Neural cell (in vitro differentiated cells): Measurements from ENCODE around the gene HOXA5. TPM values are rescaled to one million over a fixed set of nuclear protein-coding genes. Genes with fewer than 3 reads are reported as not detected.

Source experiments
- H2AFZ ChIP-seq: fragments of 200-600, 300-800 bp; sonication (generic), shearing (Covaris generic); 2 replicates; pipeline ENCODE4 v1.6.0; 2014; ENCODE audit warnings: low read depth, mild to moderate bottlenecking, antibody characterized with exemption, low read length, moderate library complexity
- H3F3A ChIP-seq: fragments of 200-600 bp; shearing (Covaris generic); 2 replicates; pipeline ENCODE4 v1.6.1; 2016; ENCODE audit warnings: mild to moderate bottlenecking, moderate library complexity, mixed read lengths, antibody characterized with exemption, low read length; ENCODE audit not compliant: insufficient read depth, poor library complexity, severe bottlenecking
- H3K27ac ChIP-seq: fragments of 200-600, 300-800 bp; sonication (generic), shearing (Covaris generic); 2 replicates; pipeline ENCODE4 v1.5.1; 2014; ENCODE audit warnings: mild to moderate bottlenecking, low read length, moderate library complexity
- H3K27me3 ChIP-seq: fragments of 300-800, 200-600 bp; sonication (generic), shearing (Covaris generic); 2 replicates; pipeline ENCODE4 v1.6.0; 2014; ENCODE audit warnings: mild to moderate bottlenecking, low read depth, low read length, moderate library complexity; ENCODE audit not compliant: insufficient read depth
- H3K36me3 ChIP-seq: fragments of 300-800, 200-600 bp; sonication (generic), shearing (Covaris generic); 2 replicates; pipeline ENCODE4 v1.5.1; 2014; ENCODE audit warnings: mild to moderate bottlenecking, antibody characterized with exemption, low read length, moderate library complexity; ENCODE audit not compliant: insufficient read depth
- H3K4me2 ChIP-seq: fragments of 300-800, 200-600 bp; sonication (generic), shearing (Covaris generic); 2 replicates; pipeline ENCODE4 v1.6.0; 2014; ENCODE audit warnings: mild to moderate bottlenecking, low read length
- H3K4me3 ChIP-seq: fragments of 300-800, 200-600 bp; sonication (generic), shearing (Covaris generic); 2 replicates; pipeline ENCODE4 v1.5.1; 2014; ENCODE audit warnings: mild to moderate bottlenecking, low read length, moderate library complexity
- H3K79me2 ChIP-seq: fragments of 200-600 bp; shearing (Covaris generic); replicated peaks from 2 replicates; pipeline ENCODE4 v1.6.0; 2014; ENCODE audit warnings: mild to moderate bottlenecking, low read length, moderate library complexity; ENCODE audit not compliant: insufficient read depth
- H3K9ac ChIP-seq: fragments of 300-800, 200-600 bp; sonication (generic), shearing (Covaris generic); 2 replicates; pipeline ENCODE4 v1.6.1; 2016; ENCODE audit warnings: mild to moderate bottlenecking, low read length, mixed read lengths
- H3K9me2 ChIP-seq: fragments of 200-600 bp; shearing (Covaris generic); 2 replicates; pipeline ENCODE4 v1.6.1; 2016; ENCODE audit warnings: mild to moderate bottlenecking, low read length, mixed read lengths; ENCODE audit not compliant: insufficient read depth
- H3K9me3 ChIP-seq: fragments of 200-600, 300-800 bp; sonication (generic), shearing (Covaris generic); 2 replicates; pipeline ENCODE4 v1.6.1; 2016; ENCODE audit warnings: mild to moderate bottlenecking, mixed run types, low read length, moderate library complexity, mixed read lengths
- H4K20me1 ChIP-seq: fragments of 200-600 bp; shearing (Covaris generic); 2 replicates; pipeline ENCODE4 v1.6.1; 2016; ENCODE audit warnings: mild to moderate bottlenecking, mixed run types; ENCODE audit not compliant: insufficient read depth
- EP300 ChIP-seq: fragments of 450-650 bp; conservative IDR thresholded peaks from 2 replicates; pipeline ENCODE4 v1.6.1; 2014; ENCODE audit warnings: antibody characterized with exemption, mild to moderate bottlenecking, moderate library complexity; ENCODE audit not compliant: poor library complexity, severe bottlenecking
- EZH2 ChIP-seq: fragments of 200-600, 300-800 bp; shearing (Covaris generic), sonication (generic); IDR thresholded peaks from 2 replicates; pipeline ENCODE4 v1.6.1; 2014; ENCODE audit warnings: antibody characterized with exemption, low read length, borderline replicate concordance, mild to moderate bottlenecking; ENCODE audit not compliant: insufficient read depth, poor library complexity, severe bottlenecking
- MXI1 ChIP-seq: fragments of 450-650 bp; conservative IDR thresholded peaks from 2 replicates; pipeline ENCODE4 v1.6.1; 2014; ENCODE audit warnings: antibody characterized with exemption, mild to moderate bottlenecking; ENCODE audit not compliant: poor library complexity, severe bottlenecking
- POLR2AphosphoS5 ChIP-seq: IDR thresholded peaks from 2 replicates; pipeline ENCODE4 v1.6.1; 2012
- RAD21 ChIP-seq: fragments of 450-650 bp; conservative IDR thresholded peaks from 2 replicates; pipeline ENCODE4 v1.6.1; 2014; ENCODE audit warnings: antibody characterized with exemption, mild to moderate bottlenecking, moderate library complexity
- SMC3 ChIP-seq: fragments of 450-650 bp; conservative IDR thresholded peaks from 2 replicates; pipeline ENCODE4 v1.6.1; 2014; ENCODE audit warnings: antibody characterized with exemption, mild to moderate bottlenecking, moderate library complexity; ENCODE audit not compliant: poor library complexity
- TAF1 ChIP-seq: IDR thresholded peaks from 2 replicates; pipeline ENCODE4 v1.6.1; 2012; ENCODE audit warnings: low read depth
- polyA plus RNA-seq: library from polyadenylated mRNA; depleted of rRNA; stranded (reverse); fragments of >200 nt; gene quantifications from 2 replicates; pipeline ENCODE4 v1.2.3, GENCODE V29; 2014
- TF ChIP-seq, protein P1 (sequence below): IDR thresholded peaks from 2 replicates; pipeline ENCODE4 v1.6.1; 2012; ENCODE audit warnings: borderline replicate concordance
- TF ChIP-seq, protein P2 (sequence below): fragments of 450-650 bp; IDR thresholded peaks from 2 replicates; pipeline ENCODE4 v1.5.1; 2014; ENCODE audit warnings: antibody characterized with exemption, mild to moderate bottlenecking, moderate library complexity; ENCODE audit not compliant: poor library complexity, severe bottlenecking

The HOXA5 gene
- polyA plus RNA-seq, 1 donor from 2014 or later = not detected

DNA sequence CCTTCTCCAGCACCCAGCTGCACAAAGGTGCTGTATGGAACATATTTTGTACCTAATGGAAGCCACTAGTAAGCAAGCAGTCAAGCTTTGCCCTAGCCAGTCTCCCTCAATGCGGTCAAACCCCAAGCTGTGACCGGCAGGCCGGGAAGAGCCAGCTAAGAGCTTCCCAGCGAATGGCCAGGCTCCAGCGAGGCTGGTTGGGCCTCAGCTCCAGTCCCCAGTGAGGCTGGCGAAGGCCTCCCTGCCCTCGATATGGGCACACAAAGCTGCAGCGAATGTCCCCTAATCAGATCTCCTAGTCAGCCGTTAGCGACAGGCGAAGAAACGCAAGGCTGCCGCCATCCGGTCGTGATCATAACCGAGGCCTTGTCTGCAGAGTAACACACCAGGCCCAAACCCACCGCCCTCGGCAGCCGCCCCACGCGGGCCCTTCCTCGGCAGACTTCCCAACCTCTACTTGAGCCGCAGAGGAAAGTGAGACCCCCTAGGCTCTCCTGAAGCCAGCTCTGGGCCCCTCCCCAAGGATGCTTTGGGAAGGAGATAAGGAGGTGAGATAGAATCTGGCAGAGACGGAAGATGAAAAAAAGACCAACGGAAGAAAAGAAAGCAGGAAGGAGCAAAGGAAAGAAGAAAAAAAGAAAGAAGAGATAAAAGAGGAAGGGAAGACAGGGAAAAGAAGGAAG, 24.9 kb upstream of the HOXA5 start:
- H3F3A ChIP-seq = no peaks in the 10 kb centered on the region
- H3K9me3 ChIP-seq = peaks cover 25% of the 10 kb centered on the region
- H3K4me3 ChIP-seq = no peak overlapping the region
- TF ChIP-seq EP300 (no peak), MXI1 (no peak), TAF1 (no peak), SMC3 (no peak), RAD21 (no peak), POLR2AphosphoS5 (no peak), EZH2 (no peak)
- TF ChIP-seq, protein P1, sequence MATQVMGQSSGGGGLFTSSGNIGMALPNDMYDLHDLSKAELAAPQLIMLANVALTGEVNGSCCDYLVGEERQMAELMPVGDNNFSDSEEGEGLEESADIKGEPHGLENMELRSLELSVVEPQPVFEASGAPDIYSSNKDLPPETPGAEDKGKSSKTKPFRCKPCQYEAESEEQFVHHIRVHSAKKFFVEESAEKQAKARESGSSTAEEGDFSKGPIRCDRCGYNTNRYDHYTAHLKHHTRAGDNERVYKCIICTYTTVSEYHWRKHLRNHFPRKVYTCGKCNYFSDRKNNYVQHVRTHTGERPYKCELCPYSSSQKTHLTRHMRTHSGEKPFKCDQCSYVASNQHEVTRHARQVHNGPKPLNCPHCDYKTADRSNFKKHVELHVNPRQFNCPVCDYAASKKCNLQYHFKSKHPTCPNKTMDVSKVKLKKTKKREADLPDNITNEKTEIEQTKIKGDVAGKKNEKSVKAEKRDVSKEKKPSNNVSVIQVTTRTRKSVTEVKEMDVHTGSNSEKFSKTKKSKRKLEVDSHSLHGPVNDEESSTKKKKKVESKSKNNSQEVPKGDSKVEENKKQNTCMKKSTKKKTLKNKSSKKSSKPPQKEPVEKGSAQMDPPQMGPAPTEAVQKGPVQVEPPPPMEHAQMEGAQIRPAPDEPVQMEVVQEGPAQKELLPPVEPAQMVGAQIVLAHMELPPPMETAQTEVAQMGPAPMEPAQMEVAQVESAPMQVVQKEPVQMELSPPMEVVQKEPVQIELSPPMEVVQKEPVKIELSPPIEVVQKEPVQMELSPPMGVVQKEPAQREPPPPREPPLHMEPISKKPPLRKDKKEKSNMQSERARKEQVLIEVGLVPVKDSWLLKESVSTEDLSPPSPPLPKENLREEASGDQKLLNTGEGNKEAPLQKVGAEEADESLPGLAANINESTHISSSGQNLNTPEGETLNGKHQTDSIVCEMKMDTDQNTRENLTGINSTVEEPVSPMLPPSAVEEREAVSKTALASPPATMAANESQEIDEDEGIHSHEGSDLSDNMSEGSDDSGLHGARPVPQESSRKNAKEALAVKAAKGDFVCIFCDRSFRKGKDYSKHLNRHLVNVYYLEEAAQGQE = no peak
- TF ChIP-seq, protein P2, sequence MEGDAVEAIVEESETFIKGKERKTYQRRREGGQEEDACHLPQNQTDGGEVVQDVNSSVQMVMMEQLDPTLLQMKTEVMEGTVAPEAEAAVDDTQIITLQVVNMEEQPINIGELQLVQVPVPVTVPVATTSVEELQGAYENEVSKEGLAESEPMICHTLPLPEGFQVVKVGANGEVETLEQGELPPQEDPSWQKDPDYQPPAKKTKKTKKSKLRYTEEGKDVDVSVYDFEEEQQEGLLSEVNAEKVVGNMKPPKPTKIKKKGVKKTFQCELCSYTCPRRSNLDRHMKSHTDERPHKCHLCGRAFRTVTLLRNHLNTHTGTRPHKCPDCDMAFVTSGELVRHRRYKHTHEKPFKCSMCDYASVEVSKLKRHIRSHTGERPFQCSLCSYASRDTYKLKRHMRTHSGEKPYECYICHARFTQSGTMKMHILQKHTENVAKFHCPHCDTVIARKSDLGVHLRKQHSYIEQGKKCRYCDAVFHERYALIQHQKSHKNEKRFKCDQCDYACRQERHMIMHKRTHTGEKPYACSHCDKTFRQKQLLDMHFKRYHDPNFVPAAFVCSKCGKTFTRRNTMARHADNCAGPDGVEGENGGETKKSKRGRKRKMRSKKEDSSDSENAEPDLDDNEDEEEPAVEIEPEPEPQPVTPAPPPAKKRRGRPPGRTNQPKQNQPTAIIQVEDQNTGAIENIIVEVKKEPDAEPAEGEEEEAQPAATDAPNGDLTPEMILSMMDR = no peak
- no peaks in the 10 kb centered on the region for H3K36me3 ChIP-seq
- H3K27ac ChIP-seq = no peak overlapping the region
- H3K9me2 ChIP-seq = no peaks in the 10 kb centered on the region
- H3K4me2 ChIP-seq = no peak overlapping the region
- no peaks in the 10 kb centered on the region for H3K79me2 ChIP-seq
- no peaks in the 10 kb centered on the region for H4K20me1 ChIP-seq
- peaks cover 100% of the 10 kb centered on the region for H3K27me3 ChIP-seq
- no peak overlapping the region for H3K9ac ChIP-seq
- H2AFZ ChIP-seq = no peak overlapping the region

DNA sequence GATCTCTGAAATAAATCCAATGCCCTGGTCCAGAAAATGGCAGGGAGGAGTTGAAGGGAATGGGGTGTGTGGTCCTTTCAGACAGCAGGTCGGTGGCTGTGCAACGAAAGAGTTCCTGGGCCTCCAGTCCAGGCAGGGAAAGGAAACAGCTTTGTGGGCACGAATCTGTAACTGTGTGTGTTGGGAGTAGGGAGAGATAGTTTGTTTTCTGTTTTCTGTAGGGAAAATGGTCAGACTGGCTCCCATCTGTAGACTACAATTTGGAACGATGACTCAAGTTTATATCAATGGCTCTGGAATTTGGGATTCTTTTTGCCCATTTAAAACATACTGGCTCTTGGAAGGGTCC, 24.4 kb upstream of the HOXA5 start:
- no peak overlapping the region for H3K27ac ChIP-seq
- H3F3A ChIP-seq = no peaks in the 10 kb centered on the region
- H3K9ac ChIP-seq = no peak overlapping the region
- TF ChIP-seq, protein P1 = no peak
- no peak for TF ChIP-seq RAD21
- TF ChIP-seq, protein P2 = no peak
- no peak for TF ChIP-seq POLR2AphosphoS5
- no peak for TF ChIP-seq TAF1
- no peak for TF ChIP-seq EZH2
- TF ChIP-seq MXI1 = no peak
- TF ChIP-seq EP300 = no peak
- H2AFZ ChIP-seq = no peak overlapping the region
- H3K9me2 ChIP-seq = no peaks in the 10 kb centered on the region
- H3K4me3 ChIP-seq = no peak overlapping the region
- no peaks in the 10 kb centered on the region for H3K79me2 ChIP-seq
- no peak overlapping the region for H3K4me2 ChIP-seq
- no peaks in the 10 kb centered on the region for H4K20me1 ChIP-seq
- H3K9me3 ChIP-seq = peaks cover 25% of the 10 kb centered on the region
- peaks cover 100% of the 10 kb centered on the region for H3K27me3 ChIP-seq
- no peaks in the 10 kb centered on the region for H3K36me3 ChIP-seq
